HG03025 (cell line): Measurements from ENCODE around the gene CADPS2.
"Not testable (repeated sequence)": the region's sequence is repeated elsewhere in the genome, so short reads cannot be mapped to it uniquely, and the experiment has no call there.

Source experiments
- ATAC-seq: cut with Tn5 transposase; IDR thresholded peaks from one replicate; pipeline ENCODE4 v1.9.1; 2021; ENCODE audit warnings: mild to moderate bottlenecking, moderate library complexity; ENCODE audit not compliant: unreplicated experiment, low FRiP score

The CADPS2 gene

DNA sequence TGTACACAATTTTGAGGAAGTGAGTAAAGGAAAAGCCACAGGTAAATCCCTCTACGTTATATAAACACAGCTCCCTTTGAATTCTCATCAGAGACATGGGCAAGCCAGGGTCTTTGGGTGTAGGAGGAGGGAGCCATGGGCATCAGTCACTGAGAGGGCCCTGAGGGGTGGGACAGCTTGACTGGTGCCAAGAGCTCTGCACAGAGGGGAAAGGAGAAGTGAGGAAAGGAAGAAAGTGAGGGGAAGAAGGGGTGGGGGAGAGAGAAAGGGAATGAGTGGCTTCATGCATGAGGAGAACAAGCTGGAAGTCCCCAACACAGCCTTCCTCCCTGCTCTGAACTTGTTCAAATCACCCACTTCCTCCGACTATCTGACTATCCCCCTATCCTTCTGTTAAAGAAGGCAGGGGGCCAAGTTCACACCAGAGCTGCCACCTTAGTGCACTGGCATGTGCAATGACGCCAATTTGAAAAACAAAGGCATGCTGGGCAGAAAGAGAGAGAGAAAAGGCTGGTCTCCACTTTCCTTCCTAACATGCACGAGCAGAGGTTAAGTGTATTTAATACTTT is 167.2 kb downstream of the CADPS2 start:
- no peak for ATAC-seq

- no peak for ATAC-seq
Observed at GRCh38 chr7:122717356-122718089, 168.7 kb downstream of the CADPS2 start.

DNA sequence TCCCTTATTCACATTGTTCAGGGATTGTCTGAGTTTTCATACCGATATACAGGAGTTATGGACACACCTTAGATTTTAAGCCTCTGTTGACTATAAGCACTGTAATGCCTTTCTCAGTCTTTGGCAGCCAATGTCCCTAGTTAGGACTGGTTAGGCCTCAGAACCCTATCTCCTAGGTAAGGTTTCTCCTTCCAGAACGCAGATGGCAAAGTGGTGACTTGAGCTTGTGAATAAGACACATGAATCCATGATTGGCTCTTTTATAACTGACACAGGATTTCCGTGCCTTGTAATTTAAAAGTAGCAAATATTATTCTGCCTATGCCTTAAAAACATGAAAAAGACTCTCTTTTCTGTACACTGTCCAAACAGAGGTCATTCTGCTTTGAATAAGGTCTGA is 171.1 kb downstream of the CADPS2 start:
- ATAC-seq = no peak

DNA sequence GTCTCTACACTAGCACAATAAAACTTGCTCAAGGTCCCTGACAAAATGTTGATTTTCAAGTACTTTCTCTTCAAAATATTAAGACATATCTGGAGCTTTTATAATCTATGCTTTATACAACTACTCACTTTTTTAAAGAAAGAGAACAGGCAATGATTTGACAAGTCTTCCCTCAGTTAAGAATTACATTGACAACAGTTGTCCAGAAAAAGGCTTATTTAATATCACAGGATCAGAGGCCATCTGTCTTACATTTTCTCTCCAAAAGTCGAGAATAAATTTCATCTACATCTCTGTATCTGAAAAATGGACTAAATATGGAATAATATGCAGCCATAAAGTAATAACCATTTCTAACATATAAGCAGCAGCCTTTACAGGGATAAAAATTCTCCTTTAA is 175.3 kb downstream of the CADPS2 start:
- ATAC-seq = no peak

GRCh38 chr7:122709930-122710646 is 176.2 kb downstream of the CADPS2 start:
- no peak for ATAC-seq

GRCh38 chr7:122706836-122707235 is 179.4 kb downstream of the CADPS2 start:
- no peak for ATAC-seq

DNA sequence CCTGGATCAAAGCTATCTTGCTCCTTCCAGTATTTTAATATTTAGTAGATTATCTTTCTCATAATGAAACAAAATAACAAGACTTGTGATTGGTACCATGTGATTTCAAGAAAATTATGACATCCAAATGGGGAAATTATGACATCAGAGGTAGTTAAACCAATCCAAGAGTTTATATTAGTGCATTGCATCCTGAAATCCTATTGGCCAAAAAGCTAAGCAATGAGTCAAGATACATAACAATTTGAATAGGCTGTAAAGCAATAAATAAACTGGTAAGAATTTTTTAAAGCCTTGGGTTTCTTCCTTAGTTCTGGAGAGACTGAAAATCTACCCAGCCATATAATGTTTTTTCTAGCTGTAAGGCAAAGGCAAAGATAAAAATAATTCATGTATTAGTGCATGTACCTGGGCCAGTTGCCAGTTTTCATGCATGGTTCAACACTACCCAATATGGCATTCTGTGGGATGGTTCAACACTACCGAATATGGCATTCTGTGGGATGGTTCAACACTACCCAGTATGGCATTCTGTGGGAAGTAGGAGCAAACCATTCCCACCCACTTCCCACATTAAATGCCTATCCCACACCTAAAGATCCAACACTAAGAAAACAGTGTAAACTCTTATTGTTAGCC is 183.3 kb downstream of the CADPS2 start, which contains the start of gene RNF148:
RNF148 (minus strand) TSS at position 51 of the 639 bp plus-strand sequence. CDS start 172 bp downstream, outside the sequence.
- ATAC-seq = no peak

- no peak for ATAC-seq
Observed at GRCh38 chr7:122699017-122699416, 187.2 kb downstream of the CADPS2 start, which contains the start of gene RNF133. Gene RNF133 (minus strand): TSS chr7:122699117. CDS start chr7:122698918, 199 bp downstream.

- no peak for ATAC-seq
Observed at GRCh38 chr7:122695816-122696215, 190.4 kb downstream of the CADPS2 start.

GRCh38 chr7:122694697-122695096 is 191.6 kb downstream of the CADPS2 start:
- no peak for ATAC-seq

DNA sequence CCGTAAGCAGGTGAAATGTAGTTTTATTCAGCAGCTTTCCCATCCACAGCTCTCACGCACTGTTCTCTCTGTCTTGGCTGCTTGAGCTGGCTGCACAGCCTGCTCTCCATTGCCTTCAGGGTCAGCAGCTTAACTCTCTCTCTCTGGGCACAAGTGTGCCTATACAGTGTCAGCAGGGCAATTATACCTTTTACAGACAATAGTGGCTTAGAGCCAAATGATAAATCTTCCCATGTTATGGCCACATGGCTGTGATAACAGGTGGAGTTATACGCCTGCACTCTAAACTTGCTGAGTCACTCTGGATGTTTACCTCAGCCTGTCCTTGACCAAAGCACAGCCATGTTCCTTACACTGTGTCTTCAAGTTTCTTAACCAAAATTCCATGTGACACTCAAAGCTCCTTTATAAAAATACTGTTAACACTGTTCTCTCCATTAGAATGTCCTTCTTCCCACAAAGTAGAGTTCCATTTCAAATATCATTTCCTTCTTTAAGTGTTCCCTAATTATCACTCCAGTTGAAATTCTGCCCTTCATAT is 193.4 kb downstream of the CADPS2 start:
- ATAC-seq = no peak

- no peak for ATAC-seq
Observed at GRCh38 chr7:122691569-122692235, 194.6 kb downstream of the CADPS2 start.

DNA sequence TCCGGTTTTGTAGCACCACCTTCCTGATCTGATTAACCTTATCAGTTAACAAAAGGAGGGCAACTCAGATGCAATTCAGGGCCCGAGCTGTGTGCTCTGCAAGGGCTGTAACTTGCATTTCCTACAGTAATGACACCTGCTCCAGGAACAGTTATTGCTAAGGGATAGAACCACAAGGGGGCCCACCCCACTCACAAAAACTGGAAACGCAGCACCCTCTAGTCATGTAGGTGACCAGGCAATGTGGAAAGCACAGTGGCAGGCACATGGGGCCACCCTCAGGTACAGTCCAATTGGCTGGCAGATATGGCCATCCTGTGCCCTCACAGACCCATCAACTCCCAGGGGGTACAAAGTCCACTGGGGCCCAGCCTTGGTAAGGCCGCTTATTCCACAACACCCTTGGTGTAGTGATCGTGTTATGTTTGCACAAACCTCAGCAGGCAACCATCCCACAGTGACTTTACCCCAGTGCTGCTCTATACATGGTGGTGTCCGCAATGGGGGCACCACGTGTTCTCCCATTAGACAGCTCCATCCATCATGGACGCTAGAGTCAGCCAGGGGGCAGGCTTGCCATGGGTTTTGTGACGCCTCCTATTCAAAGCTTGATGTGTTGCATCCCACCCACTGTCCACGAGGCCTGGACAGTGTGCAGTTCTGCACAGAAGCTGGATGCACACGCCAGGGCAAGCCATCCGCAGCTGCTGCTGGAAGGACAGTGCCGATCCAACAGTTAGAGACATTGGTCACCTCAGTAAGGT is 196.7 kb downstream of the CADPS2 start:
- no peak for ATAC-seq

DNA sequence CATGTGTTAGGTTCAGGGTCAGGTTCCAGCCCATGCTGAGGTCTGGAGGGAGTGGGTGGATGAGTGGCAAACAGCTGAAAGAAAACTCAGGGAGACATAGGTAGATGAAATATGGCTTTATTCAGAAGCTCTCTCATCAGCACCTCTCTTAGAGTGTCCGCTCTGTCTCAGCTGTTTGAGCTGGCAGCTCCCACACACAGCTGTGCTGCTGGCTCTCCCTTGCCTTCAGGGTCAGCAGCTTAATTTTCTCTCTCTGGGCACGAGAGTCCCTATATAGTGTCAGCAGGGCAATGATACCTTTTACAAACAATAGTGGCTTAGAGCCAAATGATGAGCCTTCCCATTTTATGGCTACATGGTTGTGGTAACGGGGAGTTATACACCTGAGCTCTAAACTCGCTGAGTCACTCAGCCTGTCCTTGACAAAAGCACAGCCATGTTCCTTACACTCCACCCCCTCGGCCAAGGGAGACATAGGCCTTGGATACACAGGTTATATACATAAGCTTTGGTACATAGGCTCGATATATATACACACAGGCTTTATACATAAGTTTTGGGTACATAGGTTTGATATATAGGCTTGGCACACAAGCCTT is 197.8 kb downstream of the CADPS2 start:
- no peak for ATAC-seq

- no peak for ATAC-seq
Observed at GRCh38 chr7:122686360-122686878, 199.8 kb downstream of the CADPS2 start.

DNA sequence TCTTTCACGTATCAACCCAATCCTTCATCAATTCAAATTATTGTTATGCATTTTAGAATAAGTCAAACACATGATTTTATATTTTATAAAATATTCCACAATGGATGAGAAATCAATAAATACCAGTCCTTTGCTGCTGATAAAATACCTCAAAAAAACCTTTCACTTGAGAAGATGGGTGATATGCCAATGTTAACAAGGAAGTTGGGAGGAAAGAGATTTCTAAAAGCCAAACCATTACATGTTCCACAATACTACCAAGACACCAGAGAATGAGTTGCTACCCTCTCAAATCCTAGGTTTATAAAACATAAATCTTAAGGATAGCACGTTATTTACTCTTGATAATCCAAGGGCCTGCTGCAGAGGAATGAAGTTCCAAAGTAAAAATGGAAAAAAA is 201.8 kb downstream of the CADPS2 start:
- no peak for ATAC-seq

GRCh38 chr7:122682815-122683550 is 203.3 kb downstream of the CADPS2 start:
- ATAC-seq = no peak

GRCh38 chr7:122681186-122681585 is 205.1 kb downstream of the CADPS2 start:
- not testable (repeated sequence) for ATAC-seq
